ENCODE measurements around the gene GLB1L2.

Gene GLB1L2

GRCh38 chr11:134374171-134374570, 42.4 kb downstream of the GLB1L2 start:
- H3K9me3 ChIP-seq (ENCODE audit: control insufficient read depth, insufficient read depth, low read length) = no peaks in the 10 kb centered on the region
- no peaks in the 10 kb centered on the region; the same call in 1 of the 2 replicates for H3K36me3 ChIP-seq (ENCODE audit: control insufficient read depth, insufficient read depth, low read length)
- no peak overlapping the region for H3K27ac ChIP-seq (ENCODE audit: low read length)
- no peak for DNase-seq (ENCODE audit: low read depth, low spot score)
- H3K27me3 ChIP-seq (ENCODE audit: control insufficient read depth, insufficient read depth, low read length) = no peaks in the 10 kb centered on the region
- H3K4me3 ChIP-seq (ENCODE audit: low read length) = no peak overlapping the region
- no CpG with 5 or more reads among the region's 9 CpGs for WGBS (ENCODE audit: insufficient coverage, insufficient read length)
- peaks cover 5% of the 10 kb centered on the region for H3K4me1 ChIP-seq (ENCODE audit: control insufficient read depth, insufficient read depth, low read length)

DNA sequence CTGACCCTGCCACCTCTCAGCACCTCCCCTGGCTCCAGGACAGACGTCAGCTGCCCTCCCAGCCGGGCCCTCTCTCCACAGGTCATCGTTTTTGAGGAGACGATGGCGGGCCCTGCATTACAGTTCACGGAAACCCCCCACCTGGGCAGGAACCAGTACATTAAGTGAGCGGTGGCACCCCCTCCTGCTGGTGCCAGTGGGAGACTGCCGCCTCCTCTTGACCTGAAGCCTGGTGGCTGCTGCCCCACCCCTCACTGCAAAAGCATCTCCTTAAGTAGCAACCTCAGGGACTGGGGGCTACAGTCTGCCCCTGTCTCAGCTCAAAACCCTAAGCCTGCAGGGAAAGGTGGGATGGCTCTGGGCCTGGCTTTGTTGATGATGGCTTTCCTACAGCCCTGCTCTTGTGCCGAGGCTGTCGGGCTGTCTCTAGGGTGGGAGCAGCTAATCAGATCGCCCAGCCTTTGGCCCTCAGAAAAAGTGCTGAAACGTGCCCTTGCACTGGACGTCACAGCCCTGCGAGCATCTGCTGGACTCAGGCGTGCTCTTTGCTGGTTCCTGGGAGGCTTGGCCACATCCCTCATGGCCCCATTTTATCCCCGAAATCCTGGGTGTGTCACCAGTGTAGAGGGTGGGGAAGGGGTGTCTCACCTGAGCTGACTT, 43.2 kb downstream of the GLB1L2 start:
- Histone ChIP-seq H3K27me3 (ENCODE audit: control insufficient read depth, insufficient read depth, low read length) (no peaks in the 10 kb centered on the region), H3K36me3 (ENCODE audit: control insufficient read depth, insufficient read depth, low read length) (no peaks in the 10 kb centered on the region; the same call in 1 of the 2 replicates), H3K4me3 (ENCODE audit: low read length) (no peak overlapping the region), H3K9me3 (ENCODE audit: control insufficient read depth, insufficient read depth, low read length) (no peaks in the 10 kb centered on the region), H3K4me1 (ENCODE audit: control insufficient read depth, insufficient read depth, low read length) (peaks cover 5% of the 10 kb centered on the region), H3K27ac (ENCODE audit: low read length) (no peak overlapping the region)
- DNase-seq (ENCODE audit: low read depth, low spot score) = no peak
- WGBS (ENCODE audit: insufficient coverage, insufficient read length) = no CpG with 5 or more reads among the region's 16 CpGs

DNA sequence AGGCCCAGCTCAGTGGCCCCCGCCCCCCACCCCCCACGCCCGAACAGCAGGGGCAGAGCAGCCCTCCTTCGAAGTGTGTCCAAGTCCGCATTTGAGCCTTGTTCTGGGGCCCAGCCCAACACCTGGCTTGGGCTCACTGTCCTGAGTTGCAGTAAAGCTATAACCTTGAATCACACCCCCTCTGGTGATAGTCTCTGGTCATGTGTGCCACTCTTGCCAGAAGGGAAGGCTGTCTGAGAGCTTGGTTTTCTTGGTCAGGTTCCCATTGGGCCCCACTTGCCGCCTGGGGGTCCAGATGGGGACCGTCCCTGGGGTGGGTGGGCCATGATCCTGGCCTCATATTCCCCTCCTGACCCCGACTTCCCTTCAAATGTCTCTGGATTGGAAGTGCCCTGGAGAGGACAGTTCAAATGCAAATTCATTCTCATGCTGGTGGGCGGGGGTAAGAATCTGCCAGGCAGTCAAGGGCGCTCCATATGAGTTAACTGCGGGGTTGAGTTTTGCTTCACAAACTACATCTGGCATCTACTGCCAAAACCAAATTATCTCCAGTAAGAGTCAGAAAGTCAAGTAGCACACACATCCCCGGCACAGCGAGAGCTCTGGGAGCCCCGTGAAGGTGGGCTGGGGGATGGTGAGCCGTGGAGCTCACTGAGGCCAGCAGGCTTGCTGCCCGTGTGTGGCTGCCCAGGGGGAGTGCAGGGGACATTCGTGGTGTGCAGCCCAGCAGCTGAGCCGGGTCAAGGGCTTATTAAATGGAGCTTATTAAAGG, 44.5 kb downstream of the GLB1L2 start:
- Histone ChIP-seq H3K36me3 (ENCODE audit: control insufficient read depth, insufficient read depth, low read length) (no peaks in the 10 kb centered on the region; the same call in 1 of the 2 replicates), H3K4me1 (ENCODE audit: control insufficient read depth, insufficient read depth, low read length) (peaks cover 5% of the 10 kb centered on the region), H3K4me3 (ENCODE audit: low read length) (no peak overlapping the region), H3K27me3 (ENCODE audit: control insufficient read depth, insufficient read depth, low read length) (no peaks in the 10 kb centered on the region), H3K27ac (ENCODE audit: low read length) (no peak overlapping the region), H3K9me3 (ENCODE audit: control insufficient read depth, insufficient read depth, low read length) (no peaks in the 10 kb centered on the region)
- no peak for DNase-seq (ENCODE audit: low read depth, low spot score)
- WGBS (ENCODE audit: insufficient coverage, insufficient read length) = no CpG with 5 or more reads among the region's 18 CpGs

GRCh38 chr11:134377876-134378275, 46.1 kb downstream of the GLB1L2 start:
- peaks cover 5% of the 10 kb centered on the region for H3K4me1 ChIP-seq (ENCODE audit: control insufficient read depth, insufficient read depth, low read length)
- H3K9me3 ChIP-seq (ENCODE audit: control insufficient read depth, insufficient read depth, low read length) = no peaks in the 10 kb centered on the region
- no peak for DNase-seq (ENCODE audit: low read depth, low spot score)
- H3K36me3 ChIP-seq (ENCODE audit: control insufficient read depth, insufficient read depth, low read length) = peaks cover 4% of the 10 kb centered on the region
- H3K27ac ChIP-seq (ENCODE audit: low read length) = no peak overlapping the region
- H3K4me3 ChIP-seq (ENCODE audit: low read length) = no peak overlapping the region
- H3K27me3 ChIP-seq (ENCODE audit: control insufficient read depth, insufficient read depth, low read length) = no peaks in the 10 kb centered on the region
- no CpG with 5 or more reads among the region's 14 CpGs for WGBS (ENCODE audit: insufficient coverage, insufficient read length)

DNA sequence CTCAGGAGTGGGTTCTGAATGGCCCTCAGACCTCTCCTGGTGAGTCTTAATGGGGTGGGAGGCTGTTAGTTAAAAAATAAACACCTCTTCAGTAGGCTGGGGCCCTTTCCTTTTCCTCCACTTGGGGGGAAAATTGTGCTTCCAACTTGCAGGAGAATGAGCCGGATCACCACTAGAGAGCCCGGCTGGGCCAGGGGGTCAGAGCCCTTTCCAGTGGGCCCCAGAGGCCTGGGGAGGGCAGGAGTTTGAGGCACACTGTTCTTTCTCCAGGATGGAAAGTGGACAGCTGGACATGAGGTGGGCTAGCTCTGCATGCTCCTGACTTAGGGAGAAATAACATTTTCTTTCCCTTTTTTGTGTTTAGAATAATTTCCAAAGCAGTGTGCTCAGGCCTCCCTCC, 47.5 kb downstream of the GLB1L2 start:
- DNase-seq (ENCODE audit: low read depth, low spot score) = no peak
- Histone ChIP-seq H3K9me3 (ENCODE audit: control insufficient read depth, insufficient read depth, low read length) (no peaks in the 10 kb centered on the region), H3K4me3 (ENCODE audit: low read length) (no peak overlapping the region), H3K27me3 (ENCODE audit: control insufficient read depth, insufficient read depth, low read length) (no peaks in the 10 kb centered on the region), H3K36me3 (ENCODE audit: control insufficient read depth, insufficient read depth, low read length) (peaks cover 9% of the 10 kb centered on the region), H3K4me1 (ENCODE audit: control insufficient read depth, insufficient read depth, low read length) (peaks cover 5% of the 10 kb centered on the region), H3K27ac (ENCODE audit: low read length) (no peak overlapping the region)
- WGBS (ENCODE audit: insufficient coverage, insufficient read length) = no CpG with 5 or more reads among the region's 2 CpGs

- H3K27me3 ChIP-seq (ENCODE audit: control insufficient read depth, insufficient read depth, low read length) = no peaks in the 10 kb centered on the region
- no peak overlapping the region for H3K27ac ChIP-seq (ENCODE audit: low read length)
- H3K9me3 ChIP-seq (ENCODE audit: control insufficient read depth, insufficient read depth, low read length) = no peaks in the 10 kb centered on the region
- H3K4me3 ChIP-seq (ENCODE audit: low read length) = no peak overlapping the region
- no CpG with 5 or more reads among the region's 12 CpGs for WGBS (ENCODE audit: insufficient coverage, insufficient read length)
- peaks cover 5% of the 10 kb centered on the region for H3K4me1 ChIP-seq (ENCODE audit: control insufficient read depth, insufficient read depth, low read length)
- peaks cover 9% of the 10 kb centered on the region for H3K36me3 ChIP-seq (ENCODE audit: control insufficient read depth, insufficient read depth, low read length)
- DNase-seq (ENCODE audit: low read depth, low spot score) = no peak
Observed at GRCh38 chr11:134380229-134380628, 48.4 kb downstream of the GLB1L2 start.

- H3K27ac ChIP-seq (ENCODE audit: low read length) = no peak overlapping the region
- peaks cover 9% of the 10 kb centered on the region for H3K36me3 ChIP-seq (ENCODE audit: control insufficient read depth, insufficient read depth, low read length)
- peaks cover 5% of the 10 kb centered on the region for H3K4me1 ChIP-seq (ENCODE audit: control insufficient read depth, insufficient read depth, low read length)
Observed at GRCh38 chr11:134380785-134381184, 49.0 kb downstream of the GLB1L2 start.

GRCh38 chr11:134382257-134382656, 50.5 kb downstream of the GLB1L2 start:
- peaks cover under 1% of the 10 kb centered on the region; the same call in 1 of the 2 replicates for H3K4me1 ChIP-seq (ENCODE audit: control insufficient read depth, insufficient read depth, low read length)
- WGBS (ENCODE audit: insufficient coverage, insufficient read length) = no CpG with 5 or more reads among the region's 8 CpGs
- DNase-seq (ENCODE audit: low read depth, low spot score) = no peak
- peaks cover 9% of the 10 kb centered on the region for H3K36me3 ChIP-seq (ENCODE audit: control insufficient read depth, insufficient read depth, low read length)
- H3K27ac ChIP-seq (ENCODE audit: low read length) = no peak overlapping the region
- no peak overlapping the region for H3K4me3 ChIP-seq (ENCODE audit: low read length)
- no peaks in the 10 kb centered on the region for H3K9me3 ChIP-seq (ENCODE audit: control insufficient read depth, insufficient read depth, low read length)
- no peaks in the 10 kb centered on the region for H3K27me3 ChIP-seq (ENCODE audit: control insufficient read depth, insufficient read depth, low read length)

More at GRCh38 chr11:134380785-134381184, 49.0 kb downstream of the GLB1L2 start:
- no peaks in the 10 kb centered on the region for H3K9me3 ChIP-seq (ENCODE audit: control insufficient read depth, insufficient read depth, low read length)
- H3K27me3 ChIP-seq (ENCODE audit: control insufficient read depth, insufficient read depth, low read length) = no peaks in the 10 kb centered on the region
- H3K4me3 ChIP-seq (ENCODE audit: low read length) = no peak overlapping the region
- WGBS (ENCODE audit: insufficient coverage, insufficient read length) = no CpG with 5 or more reads among the region's 4 CpGs
- DNase-seq (ENCODE audit: low read depth, low spot score) = no peak

DNA sequence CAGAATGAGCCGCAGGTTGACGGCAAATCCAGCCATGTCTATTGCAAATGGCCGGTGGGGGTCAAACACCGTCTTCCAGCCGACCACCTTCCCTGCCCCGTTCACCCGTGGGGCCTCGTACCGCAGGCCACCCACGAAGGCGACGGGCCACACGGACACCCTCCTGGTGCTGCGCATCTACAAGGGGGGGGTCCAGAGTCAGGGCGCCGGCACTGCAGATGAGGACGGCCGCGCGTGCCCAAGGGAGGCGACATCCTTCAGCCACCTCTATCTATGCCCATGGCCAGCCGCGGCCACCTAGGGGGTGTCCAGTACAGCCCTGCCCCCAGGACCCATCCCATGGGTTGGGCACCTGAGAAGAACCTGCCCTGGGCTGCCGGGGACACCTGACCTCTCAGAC, 51.0 kb downstream of the GLB1L2 start:
- Histone ChIP-seq H3K4me3 (ENCODE audit: low read length) (no peak overlapping the region), H3K9me3 (ENCODE audit: control insufficient read depth, insufficient read depth, low read length) (no peaks in the 10 kb centered on the region), H3K27ac (ENCODE audit: low read length) (no peak overlapping the region), H3K27me3 (ENCODE audit: control insufficient read depth, insufficient read depth, low read length) (no peaks in the 10 kb centered on the region), H3K4me1 (ENCODE audit: control insufficient read depth, insufficient read depth, low read length) (peaks cover 2% of the 10 kb centered on the region; the same call in 1 of the 2 replicates), H3K36me3 (ENCODE audit: control insufficient read depth, insufficient read depth, low read length) (peaks cover 9% of the 10 kb centered on the region)
- DNase-seq (ENCODE audit: low read depth, low spot score) = no peak
- WGBS (ENCODE audit: insufficient coverage, insufficient read length) = no CpG with 5 or more reads among the region's 24 CpGs

DNA sequence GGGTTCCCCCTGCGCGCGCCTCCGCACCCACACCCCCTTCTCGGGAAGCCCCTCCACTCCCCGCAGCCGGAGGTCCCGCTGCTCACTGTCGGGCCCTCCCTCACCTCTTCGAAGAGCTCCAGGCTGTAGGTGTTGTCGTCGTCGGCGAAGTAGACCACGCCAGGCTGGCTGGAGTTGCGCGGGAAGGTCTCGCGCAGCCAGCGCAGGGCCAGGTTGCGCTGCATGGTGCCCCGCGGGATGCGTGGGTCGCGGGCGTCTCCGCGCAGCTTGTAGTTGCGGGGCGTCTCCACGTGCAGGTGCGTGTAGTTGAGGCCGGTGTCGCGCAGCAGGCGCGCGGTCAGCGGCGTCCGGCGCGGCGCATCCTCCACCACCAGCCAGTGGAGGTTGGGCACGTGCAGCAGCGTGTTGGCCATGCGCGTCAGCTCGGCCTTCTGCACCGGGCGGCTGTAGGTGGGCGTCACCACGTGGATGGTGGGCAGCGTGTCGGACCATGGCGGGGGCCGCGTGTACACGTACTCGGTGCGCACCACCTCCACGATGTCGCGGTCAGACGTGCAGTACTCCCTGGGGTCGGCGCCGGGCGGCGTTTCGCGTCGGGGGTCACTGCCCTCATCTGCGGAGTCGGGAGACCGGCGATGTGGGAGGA, 51.9 kb downstream of the GLB1L2 start:
- DNase-seq (ENCODE audit: low read depth, low spot score) = no peak
- Histone ChIP-seq H3K27me3 (ENCODE audit: control insufficient read depth, insufficient read depth, low read length) (no peaks in the 10 kb centered on the region), H3K27ac (ENCODE audit: low read length) (no peak overlapping the region), H3K36me3 (ENCODE audit: control insufficient read depth, insufficient read depth, low read length) (peaks cover 9% of the 10 kb centered on the region), H3K4me1 (ENCODE audit: control insufficient read depth, insufficient read depth, low read length) (peaks cover 2% of the 10 kb centered on the region; the same call in 1 of the 2 replicates), H3K4me3 (ENCODE audit: low read length) (no peak overlapping the region), H3K9me3 (ENCODE audit: control insufficient read depth, insufficient read depth, low read length) (no peaks in the 10 kb centered on the region)
- no CpG with 5 or more reads among the region's 78 CpGs for WGBS (ENCODE audit: insufficient coverage, insufficient read length)
